Measurements from ENCODE around the gene HMGA1.

HMGA1 gene, protein sequence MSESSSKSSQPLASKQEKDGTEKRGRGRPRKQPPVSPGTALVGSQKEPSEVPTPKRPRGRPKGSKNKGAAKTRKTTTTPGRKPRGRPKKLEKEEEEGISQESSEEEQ

DNA sequence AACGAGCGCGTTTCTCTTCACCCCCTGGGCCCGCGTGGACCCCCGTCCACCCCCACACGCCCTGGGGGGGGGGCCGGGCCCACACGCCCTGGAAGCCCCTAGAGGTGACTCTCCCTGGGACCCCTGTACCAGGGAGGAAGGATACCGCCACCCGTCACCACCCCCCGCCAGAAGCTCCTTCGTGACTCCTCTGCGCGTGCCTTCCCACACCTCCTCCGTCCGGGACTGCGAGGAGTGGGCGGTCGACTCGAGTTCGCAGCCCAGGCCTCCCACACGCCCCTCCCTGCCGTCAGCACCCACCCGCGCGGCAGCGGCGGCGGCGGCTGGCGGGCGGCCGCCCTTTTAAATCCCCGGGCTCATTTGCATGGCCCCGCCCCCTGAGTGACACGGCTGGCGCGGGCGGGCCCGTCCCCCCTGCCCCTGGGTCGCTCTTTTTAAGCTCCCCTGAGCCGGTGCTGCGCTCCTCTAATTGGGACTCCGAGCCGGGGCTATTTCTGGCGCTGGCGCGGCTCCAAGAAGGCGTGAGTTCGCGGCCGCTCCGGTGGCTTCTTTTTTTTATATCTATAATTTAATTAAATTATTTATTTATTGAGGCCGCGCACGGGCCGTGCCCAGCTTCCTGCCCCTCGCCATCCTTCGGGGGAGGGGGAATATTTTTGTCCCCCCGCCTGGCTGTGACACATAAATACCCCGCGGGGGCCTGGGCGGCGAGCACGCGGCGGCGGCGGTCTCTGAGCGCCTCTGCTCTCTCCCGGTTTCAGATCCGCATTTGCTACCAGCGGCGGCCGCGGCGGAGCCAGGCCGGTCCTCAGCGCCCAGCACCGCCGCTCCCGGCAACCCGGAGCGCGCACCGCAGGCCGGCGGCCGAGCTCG, at the start of gene HMGA1:
Gene HMGA1 (plus strand): TSS at position 431 of the 873 bp plus-strand sequence. CDS start 3,908 bp downstream, outside the sequence.
- peak; percentile 81 for DNase-seq

DNA sequence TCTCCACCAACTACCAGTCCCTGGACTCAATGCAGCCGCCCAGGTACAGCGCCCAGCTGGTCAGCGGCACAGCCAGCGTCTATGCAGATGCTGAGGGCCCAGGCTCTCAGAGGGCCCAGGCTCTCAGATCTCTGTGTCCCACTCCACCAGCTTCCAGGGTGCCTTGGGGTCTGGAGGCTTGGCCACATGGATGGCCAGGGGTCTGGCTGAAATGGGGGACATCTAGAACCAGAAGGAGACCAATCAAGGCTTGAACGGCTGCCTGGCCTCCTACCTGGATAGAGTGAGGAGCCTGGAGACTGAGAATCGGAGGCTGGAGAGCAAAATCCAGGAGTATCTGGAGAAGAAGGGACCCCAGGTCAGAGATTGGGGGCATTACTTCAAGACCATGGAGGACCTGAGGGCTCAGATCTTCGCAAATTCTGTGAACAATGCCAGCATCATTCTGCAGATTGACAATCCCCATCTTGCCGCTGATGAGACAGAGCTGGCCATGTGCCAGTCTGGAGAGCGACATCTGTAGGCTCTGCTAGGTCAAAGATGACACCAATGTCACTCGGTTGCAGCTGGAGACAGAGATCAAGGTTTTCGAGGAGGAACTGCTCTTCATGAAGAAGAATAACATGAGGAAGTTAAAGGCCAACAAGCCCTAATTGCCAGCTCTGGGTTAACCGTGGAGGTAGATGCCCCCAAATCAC, 46.7 kb upstream of the HMGA1 start:
- peak; percentile 48 for DNase-seq

DNA sequence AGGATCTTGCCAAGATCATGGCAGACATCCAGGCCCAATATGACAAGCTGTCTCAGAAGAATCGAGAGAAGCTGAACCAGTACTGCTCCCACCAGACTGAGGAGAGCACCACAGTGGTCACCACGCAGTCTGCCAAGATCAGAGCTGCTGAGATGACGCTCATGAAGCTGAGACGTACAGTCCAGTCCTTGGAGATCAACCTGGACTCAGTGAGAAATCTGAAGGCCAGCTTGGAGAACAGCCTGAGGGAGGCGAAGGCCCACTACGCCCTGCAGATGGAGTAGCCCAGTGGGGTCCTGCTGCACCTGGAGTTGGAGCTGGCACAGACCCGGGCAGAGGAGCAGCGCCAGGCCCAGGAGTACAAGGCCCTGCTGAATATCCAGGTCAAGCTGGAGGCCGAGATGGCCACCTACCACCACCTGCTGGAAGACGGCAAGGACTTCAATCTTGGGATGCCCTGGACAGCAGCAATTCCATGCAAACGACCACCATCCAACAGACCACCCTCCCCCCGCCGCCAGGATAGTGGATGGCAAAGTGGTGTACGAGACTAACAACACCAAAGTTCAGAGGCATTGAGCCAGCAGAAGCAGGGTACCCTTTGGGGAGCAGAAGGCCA, 46.1 kb upstream of the HMGA1 start:
- DNase-seq, result no peak

DNA sequence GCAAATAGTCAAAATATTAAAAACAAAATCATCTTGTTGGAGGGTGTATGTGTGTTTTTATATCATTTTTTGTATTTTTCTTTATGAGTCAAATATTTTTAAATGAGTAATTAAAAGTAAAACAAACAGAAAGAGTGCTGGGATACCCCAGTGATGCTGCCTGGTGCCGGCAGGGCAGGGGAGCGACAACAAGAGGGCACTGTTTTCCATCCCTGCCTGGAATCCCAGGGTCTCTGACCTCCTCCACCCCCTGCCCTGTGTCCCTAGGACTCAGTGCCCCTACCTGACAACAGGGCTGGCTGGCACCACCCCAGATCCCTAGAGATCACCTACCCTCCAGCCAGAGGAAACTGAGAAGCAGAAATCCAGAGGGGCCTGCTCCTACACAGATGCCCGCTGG, 41.9 kb upstream of the HMGA1 start:
- no peak for DNase-seq

DNA sequence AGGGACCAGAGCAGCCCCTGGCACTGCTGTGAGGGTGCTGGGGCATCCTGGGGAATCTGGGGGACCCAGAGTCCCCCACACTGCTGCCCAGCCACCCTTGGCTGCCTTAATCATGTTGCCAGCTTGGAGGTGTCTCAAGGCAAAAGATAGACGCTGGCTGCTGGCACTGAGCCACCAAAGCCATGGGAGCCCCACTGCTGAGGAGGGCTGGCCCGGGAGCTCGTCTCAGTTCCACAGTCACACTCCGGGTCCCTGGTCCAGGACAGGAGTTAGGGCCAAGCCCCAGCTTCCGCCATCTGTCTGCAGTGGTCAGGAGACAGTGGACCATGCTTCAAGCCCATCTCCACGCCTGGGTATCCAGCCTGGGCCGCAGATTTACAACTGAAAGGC, 41.0 kb upstream of the HMGA1 start:
- DNase-seq, result no peak

DNA sequence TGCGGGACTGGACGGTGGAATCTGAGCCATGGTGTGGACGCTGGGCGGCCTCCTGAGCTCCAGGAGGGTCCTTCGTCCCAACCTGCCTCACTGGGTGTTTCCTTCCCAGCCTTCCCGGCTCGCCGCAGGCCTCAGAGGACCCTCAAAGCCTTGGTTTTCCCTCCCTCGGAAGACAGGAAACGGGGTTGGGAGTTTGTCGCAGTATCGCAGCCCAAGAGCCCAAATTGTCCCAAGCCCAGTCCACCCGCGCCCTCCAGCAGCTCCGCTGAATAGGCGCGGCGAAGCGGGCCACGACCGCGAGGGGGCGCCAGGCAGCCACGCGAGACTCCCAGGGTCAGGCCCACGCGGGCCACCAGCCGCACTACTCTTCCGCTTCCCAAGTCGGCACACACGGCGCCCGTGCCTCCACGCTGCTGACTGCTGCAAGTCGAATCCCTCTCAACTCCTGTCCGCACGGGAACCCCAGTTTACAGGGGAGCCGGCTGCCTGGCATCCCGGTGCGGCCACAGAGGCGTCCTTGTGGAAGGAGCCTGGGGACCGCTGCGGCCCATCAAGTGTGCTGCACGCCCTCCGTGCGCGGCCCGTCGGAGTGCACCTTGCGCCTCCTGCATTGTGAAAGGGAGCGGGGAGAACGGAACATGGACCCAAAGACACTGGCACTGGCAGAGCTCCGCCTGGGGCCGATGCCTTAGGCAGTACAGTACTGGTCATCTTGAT, 40.4 kb upstream of the HMGA1 start:
- peak; percentile 3 for DNase-seq

DNA sequence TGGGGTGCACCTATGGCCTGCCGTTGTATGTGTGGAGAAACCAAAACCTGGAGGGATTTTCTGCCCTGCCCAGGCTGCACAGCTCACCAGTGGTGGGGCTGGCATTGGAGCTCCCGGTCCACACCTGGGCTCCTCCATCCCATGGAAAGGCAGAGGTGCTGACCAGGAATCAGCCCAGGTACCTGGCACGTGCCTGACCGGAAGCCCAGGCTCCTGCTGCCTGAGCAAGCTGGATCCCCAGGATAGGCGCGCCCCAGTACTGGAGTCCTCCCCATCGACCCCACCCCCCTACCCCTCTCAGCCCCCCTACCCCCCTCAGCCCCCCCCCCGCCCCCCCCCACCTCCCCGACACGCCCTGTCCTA, 39.9 kb upstream of the HMGA1 start:
- no peak for DNase-seq

DNA sequence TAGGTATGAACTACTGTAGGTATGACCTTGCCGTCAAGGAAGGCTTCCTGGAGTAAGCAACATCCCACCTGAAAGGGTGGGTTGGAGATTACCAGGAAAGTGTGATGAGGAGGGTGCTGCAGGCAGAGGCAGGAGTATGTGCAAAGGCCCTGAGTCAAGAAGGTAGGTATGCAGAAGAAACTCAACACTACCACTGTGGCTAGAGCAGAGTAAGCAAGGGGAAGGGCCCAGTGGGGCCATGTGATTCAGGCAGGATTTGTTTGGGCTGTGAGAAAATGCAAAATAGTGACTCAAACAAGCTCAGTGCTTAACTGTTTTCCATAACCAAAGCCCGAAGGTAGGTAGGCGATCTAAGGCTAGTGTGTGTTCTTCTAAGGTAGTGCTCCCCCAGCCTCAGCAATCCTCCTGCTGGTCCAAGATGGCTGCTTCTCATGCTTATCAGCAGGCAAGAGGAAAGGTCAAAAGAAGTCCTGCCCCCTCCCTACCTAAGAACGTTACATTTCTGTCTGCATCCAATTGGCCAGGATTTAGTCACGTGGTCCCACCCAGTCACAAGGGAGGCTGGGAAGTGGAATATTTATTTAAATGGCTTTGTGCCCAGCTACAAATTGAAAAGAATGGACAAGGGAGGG, 36.2 kb upstream of the HMGA1 start:
- DNase-seq, result no peak

DNA sequence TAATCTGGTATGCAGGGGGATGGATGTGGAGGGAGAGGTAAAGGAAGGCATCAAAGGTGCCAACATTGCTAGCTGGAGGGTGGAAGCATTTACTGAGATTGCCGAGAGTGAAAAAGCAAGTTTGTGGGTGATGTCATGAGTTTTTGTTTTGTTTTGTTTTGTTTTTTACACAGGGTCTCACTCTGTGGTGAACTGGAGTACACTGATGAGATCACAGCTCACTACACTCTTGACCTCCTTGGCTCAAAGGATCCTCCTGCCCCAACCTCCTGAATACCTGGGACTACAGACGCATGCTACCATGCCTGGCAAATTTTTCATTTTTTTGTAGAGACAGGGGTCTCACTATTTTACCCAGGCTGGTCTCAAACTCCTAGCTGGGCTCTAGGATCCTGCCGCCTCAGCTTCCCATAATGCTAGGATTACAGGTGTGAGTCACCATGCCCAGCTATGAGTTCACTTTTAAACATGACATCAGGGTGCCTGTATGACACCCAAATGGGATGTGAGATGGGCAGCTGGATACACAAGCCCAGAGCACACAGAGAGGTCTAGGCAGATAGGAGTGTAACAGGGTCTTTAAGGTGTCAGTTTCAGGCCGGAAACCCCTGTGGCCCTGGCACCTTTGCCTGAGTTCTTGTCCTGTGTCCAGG, 35.1 kb upstream of the HMGA1 start:
- no peak for DNase-seq

DNA sequence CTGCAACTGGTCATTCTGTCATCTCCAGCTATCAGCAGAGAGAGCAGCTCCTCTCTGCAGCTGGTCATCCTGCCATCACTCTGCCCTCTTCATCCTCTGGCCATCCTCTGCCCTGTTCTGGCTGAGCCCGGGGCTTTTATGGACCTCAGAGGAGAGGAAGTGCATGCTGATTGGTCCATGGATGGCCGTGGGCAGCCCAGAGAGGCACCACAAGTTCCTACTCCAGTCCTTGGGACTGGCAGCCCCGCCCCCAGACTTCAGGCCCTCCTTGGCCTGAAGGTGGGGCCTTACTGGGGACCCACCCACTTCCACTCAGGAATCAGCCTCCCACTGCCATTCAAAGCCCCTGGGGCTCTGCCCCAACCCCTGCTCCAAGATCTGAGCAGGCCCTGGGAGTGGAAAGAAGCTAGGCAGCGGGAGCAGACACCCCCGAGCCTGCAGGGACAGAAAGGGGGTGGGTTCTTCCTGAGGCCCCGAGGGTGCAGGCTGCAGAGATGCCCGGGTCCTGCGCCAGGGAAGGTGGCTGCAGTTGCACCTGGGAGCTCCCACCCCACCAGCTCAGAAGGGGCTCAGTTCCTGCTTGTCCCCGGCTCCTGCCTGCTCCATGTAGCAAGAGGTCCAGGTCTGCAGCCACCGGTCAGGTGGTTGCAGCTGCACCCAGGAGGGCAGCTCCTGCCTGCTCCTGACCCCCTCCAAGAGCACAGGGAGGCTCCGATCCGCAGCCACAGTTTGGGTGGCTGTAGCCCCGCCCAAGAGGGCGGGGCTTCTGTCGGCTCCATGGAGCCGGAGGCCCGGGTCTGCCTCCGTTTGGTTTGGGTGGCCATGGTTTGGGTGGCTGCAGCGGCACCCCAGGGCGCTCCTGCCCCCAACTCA, 34.1 kb upstream of the HMGA1 start:
- no peak for DNase-seq

DNA sequence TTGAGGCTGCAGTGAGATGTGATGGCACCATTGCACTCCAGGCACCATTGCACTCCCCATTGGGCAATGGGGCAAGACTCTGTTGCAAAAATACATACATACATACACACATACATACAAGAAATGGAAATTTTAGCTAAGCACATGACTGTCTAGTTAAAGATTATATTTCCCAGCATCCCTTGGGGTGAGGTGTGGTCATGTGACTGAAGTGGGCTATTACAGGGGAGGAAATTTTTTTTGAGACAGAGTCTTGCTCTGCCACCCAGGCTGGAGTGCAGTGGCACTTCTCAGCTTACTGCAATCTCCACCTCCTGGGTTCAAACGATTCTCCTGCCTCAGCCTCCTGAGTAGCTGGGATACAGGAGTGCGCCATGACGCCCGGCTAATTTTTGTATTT, 32.0 kb upstream of the HMGA1 start:
- DNase-seq, result no peak

DNA sequence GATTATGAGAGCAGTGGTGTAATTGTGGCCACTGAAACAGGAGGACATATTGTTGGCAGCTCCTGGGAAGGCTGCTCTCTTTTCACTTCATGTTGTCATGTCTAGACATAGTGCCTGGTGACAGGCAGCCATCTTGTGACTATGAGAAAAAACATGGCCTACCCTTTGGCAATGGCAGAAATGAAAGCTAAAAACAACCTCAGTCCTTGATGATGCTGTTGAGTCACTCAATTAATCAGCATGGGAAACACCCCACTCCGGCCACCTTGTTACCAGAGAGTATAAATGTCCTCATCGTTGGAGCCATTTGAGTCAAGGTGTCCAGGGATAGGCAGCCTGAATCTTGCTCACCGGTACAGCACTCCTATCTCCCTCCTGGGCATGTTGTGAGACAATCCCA, 31.2 kb upstream of the HMGA1 start:
- DNase-seq, result no peak

DNA sequence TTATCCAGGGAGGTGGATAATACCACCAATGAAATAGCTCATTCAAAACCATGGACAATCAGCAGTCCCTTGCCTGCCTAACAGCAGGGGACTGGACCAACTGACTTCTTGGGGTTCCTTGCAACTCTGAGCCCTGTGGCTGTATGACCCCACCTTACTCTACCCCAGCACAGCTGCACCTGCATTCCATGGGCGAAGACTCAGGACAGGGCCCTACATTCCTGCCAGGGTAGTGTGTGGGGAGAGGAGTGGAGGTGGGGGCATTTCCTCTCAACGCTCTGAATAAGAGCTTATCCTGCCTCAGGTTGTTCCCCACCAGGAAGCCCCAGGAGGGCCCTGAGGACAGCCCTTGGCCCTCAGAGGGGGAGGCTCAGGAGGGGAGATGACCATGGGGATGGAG, 30.8 kb upstream of the HMGA1 start:
- DNase-seq, result no peak

DNA sequence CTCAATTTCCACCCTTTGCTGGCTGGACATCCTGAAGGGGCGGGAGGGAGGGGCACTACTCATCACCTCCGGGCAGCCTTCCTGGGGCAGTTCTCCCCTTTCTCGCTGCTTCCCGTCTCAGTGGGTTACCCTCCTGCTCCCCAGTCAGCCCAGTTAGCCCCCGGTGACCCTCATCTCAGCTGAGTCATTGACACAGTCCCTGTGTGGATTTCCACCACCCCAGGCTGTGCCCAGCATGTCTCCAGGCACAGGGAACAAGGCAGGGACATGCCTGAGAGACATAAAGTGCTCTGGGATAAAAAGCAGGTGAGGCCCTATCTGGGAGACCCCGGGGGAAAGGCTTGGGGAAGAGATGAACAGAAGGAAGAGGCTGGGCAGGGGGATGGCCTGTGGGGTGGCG, 29.9 kb upstream of the HMGA1 start:
- DNase-seq, result no peak

DNA sequence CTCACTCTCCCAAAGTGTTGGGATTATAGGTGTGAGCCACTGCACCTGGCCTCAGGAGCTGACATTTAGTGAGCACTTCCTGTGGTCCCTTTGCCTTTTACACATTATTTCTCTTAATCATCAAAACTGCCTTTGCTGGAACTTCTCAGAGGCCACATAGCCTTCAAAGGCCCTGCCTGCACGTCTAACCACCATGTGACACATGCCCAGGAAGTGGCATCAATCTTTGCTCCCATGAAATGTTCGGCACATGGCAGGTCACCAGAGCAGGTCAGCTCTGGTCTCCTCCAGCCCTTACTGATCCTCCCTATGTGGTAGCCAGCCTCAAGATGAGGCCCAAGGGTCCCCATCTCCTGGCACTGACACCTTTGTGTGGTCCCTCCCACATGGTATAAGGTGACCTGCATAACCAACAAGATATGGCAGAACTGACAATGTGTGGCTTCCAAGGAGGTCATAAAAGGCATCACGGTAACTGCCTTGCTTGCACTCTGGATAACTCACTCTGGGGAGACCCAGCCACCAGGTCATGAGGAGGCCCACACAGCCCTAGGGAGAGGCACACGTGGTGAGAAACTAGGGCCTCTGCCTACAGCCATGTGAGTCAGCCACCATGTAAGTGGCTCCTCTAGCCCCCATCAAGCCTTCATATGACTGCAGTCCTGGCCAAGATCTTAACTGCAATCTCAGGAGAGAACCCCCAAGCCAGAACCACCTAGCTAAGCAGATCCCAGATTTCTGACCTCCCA, 28.8 kb upstream of the HMGA1 start:
- DNase-seq, result no peak

DNA sequence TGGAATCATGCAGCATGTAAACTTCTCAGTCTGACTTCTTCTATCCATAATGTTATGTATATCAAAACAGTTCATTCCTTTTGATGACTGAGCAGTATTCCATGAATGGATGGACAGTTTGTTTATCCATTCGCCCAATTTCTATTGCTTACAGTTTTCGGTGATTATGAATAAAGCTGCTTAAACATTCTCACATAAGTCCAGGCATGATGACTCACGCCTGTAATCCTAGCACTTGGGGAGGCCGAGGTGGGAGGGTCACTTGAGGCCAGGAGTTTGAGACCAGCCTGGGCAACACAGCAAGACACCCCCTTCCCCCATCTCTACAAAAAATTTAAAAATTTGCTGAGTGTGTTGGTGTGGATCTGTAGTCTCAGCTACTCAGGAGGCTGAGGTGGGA, 22.9 kb upstream of the HMGA1 start:
- no peak for DNase-seq

DNA sequence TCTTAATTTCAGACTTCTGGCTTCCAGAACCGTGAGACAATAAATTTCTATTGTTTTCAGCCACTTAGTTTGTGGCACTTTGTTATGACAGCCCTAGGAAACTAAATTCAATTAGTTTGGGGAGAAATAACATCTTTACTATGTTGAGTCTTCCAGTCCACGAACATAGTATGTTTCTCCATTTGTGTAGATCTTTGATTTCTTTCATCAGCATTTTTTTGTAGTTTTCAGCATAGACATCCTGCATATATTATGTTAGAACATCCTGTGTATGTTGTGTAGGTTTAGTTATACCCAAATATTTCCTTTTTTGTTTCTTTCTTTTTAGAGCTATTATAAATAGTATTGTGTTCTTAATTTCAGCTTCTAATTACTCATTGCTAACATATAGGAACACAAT, 18.0 kb upstream of the HMGA1 start:
- DNase-seq, result no peak

DNA sequence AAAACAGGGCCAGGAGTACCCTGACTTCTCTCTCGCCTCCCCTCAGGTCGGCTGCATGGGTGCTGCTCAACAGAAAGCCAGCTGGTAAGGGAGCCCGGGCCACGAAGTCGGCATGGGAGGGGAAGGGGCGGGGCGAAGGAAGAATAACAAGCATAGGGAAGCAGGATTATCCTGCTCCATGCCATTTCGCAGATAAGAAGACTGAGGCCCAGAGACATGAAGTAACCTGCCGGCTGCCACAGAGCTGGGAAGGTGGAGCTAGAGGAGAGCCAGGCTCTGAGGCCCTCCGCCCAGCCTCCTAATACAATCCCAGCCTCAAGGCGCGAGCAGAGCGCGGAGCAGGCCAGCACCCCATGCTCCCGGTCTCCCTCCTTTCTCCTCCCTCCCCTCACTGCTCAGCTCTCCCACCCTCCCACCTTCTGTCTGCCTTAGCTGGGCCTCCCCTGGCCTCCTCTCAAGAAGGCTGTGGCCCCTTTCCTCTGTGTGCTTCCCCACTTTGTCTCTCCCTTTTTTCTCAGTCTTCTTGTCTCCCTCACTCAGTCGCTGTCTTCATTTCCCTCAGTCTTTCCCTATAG, 13.2 kb upstream of the HMGA1 start:
- no peak for DNase-seq

DNA sequence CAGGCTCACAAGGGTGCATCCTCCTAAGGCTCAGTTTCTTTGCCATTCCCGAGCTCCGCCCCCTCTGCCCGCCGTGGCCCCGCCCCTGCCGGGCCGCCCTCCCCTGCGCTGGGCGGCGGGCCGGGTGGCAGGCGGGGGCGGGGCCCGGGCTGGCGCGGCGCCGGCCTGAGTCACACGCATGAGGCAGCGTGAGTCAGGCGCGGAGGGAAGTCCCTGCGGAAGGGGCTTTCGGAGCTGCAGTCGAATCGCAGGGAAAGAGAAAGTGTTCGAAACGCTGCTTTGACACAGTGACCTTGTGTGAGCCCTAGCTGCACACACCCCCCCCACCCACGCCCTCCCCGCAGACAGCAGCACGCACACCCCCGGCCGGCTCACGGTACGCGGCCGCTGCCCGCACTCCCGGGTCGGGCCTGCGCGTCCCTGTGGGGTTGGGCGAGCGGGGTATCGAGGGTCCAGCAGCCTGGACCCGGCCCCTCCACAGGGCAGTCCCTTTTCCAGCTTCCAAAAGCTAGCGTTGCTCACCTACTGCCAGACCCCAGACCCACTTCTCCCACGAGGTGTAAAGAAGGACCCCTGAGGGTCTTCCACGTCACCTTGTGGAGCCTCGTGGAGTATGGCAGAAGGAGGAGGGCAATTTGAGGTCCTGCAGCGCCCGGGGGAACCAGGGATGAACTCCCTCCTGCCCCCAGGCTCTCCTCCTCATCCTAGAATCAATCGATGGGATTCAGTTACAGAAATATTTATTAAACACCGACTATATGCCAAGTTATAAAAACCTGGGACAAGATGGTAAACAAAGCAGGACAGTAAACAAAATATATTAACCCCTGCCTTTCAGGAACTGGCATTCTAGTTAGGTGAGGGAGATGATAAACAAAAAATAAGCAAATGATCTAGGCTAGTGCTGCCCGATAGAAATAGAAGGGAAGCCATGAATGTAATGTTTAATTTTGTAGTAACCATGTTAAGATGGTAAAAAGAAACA, 12.4 kb upstream of the HMGA1 start:
- peak; percentile 60 for DNase-seq
